A549 (cell line): Measurements from ENCODE around the gene RRAS. TPM values are rescaled to one million over a fixed set of nuclear protein-coding genes. Genes with fewer than 3 reads are reported as not detected.
A peak's percentile ranks its signal among the peaks of the same experiment; 100 is the strongest.

Source experiments
- ATAC-seq, 2 experiments: fragments of 200-7000 bp in 1 of 2; fragments of >200 bp in 1 of 2; cut with Nextera tagmentation in 1 of 2; cut with Tn5 transposase in 1 of 2; 3 replicates each; pipeline versions ENCODE4 v1.8.0 to v1.9.1; 2018 to 2020; ENCODE audit warnings: mild to moderate bottlenecking in 1 of 2, moderate library complexity in 1 of 2
- CTCF ChIA-PET: fragments of 300-600 bp; sonication (Branson Sonifier 250); formaldehyde crosslinking; extraction: SDS; loops from one replicate; lab custom pipeline; 2021; ENCODE audit warnings: antibody characterized with exemption, inconsistent platforms; lab: Yijun Ruan, JAX
- POLR2A ChIA-PET: fragments of 350-600 bp; formaldehyde crosslinking; extraction: SDS; loops from one replicate; lab custom pipeline; 2021; ENCODE audit warnings: antibody characterized with exemption, inconsistent platforms; lab: Yijun Ruan, JAX
- DNase-seq, 2 experiments: peaks; one replicate each; pipeline versions ENCODE4 v3.0.0 to v3.0.0-alpha.2; 2011 to 2016; ENCODE audit warnings: low read depth in 1 of 2, low spot score in 1 of 2
- FAIRE-seq: peaks from 2 replicates; lab custom pipeline; 2011; peaks lifted over from hg19 to GRCh38; lab: Jason Lieb, UNC
- H3K27ac ChIP-seq, 2 experiments: fragments of >200 bp; sonication (Bioruptor Twin); formaldehyde crosslinking; 3 replicates each; pipeline ENCODE4 v1.5.1; 2016 to 2017
- H3K4me1 ChIP-seq: fragments of >200 bp; sonication (Bioruptor Twin); formaldehyde crosslinking; 3 replicates; pipeline ENCODE4 v1.6.1; 2016
- H3K4me2 ChIP-seq: fragments of >200 bp; sonication (Bioruptor Twin); formaldehyde crosslinking; 3 replicates; pipeline ENCODE4 v1.6.1; 2016
- H3K4me3 ChIP-seq: fragments of >200 bp; sonication (Bioruptor Twin); formaldehyde crosslinking; 3 replicates; pipeline ENCODE4 v1.5.1; 2016
- H3K9me3 ChIP-seq: fragments of >200 bp; sonication (Bioruptor Twin); formaldehyde crosslinking; 3 replicates; pipeline ENCODE4 v1.6.1; 2016
- CHD4 ChIP-seq: fragments of 200-600 bp; sonication (generic); IDR thresholded peaks from 2 replicates; pipeline ENCODE4 v1.6.1; 2016; ENCODE audit warnings: antibody characterized with exemption, mild to moderate bottlenecking, borderline replicate concordance
- ESRRA ChIP-seq: fragments of 150-350 bp; IDR thresholded peaks from 2 replicates; pipeline ENCODE4 v1.6.1; 2014; ENCODE audit warnings: mild to moderate bottlenecking, low read length, borderline replicate concordance
- FOSB ChIP-seq: fragments of 250-450 bp; sonication (Bioruptor Pico); IDR thresholded peaks from 2 replicates; pipeline ENCODE4 v1.5.0; 2020; ENCODE audit warnings: mild to moderate bottlenecking, moderate library complexity
- GATA3 ChIP-seq: IDR thresholded peaks from 2 replicates; pipeline ENCODE4 v1.6.1; 2012; ENCODE audit warnings: borderline replicate concordance
- HOXB5 ChIP-seq: fragments of 250-450 bp; sonication (Bioruptor Pico); IDR thresholded peaks from 2 replicates; pipeline ENCODE4 v1.5.0; 2020; ENCODE audit warnings: mild to moderate bottlenecking, moderate library complexity
- JUN ChIP-seq, 2 experiments: fragments of >200 bp; sonication (Bioruptor Twin); formaldehyde crosslinking; IDR thresholded peaks; 2 replicates in 1 of 2; 3 replicates in 1 of 2; pipeline ENCODE4 v1.6.1; 2016 to 2017
- JUNB ChIP-seq: fragments of >200 bp; sonication (Bioruptor Twin); formaldehyde crosslinking; IDR thresholded peaks from 2 replicates; pipeline ENCODE4 v1.6.1; 2016
- KDM5A ChIP-seq: fragments of 200-600 bp; sonication (generic); IDR thresholded peaks from 2 replicates; pipeline ENCODE4 v1.6.1; 2016; ENCODE audit warnings: antibody characterized with exemption, mild to moderate bottlenecking
- MAZ ChIP-seq: fragments of 150-350 bp; IDR thresholded peaks from 2 replicates; pipeline ENCODE4 v1.6.1; 2014; ENCODE audit warnings: antibody characterized with exemption, low read depth, low read length, borderline replicate concordance
- NPAS2 ChIP-seq: fragments of 250-450 bp; sonication (Bioruptor Pico); IDR thresholded peaks from 2 replicates; pipeline ENCODE4 v1.8.0; 2022; ENCODE audit warnings: mild to moderate bottlenecking, moderate library complexity, borderline replicate concordance
- PHF8 ChIP-seq: fragments of 200-600 bp; sonication (generic); IDR thresholded peaks from 2 replicates; pipeline ENCODE4 v1.6.1; 2016; ENCODE audit warnings: low read depth, mild to moderate bottlenecking, antibody characterized with exemption, moderate library complexity, borderline replicate concordance
- POLR2A ChIP-seq: IDR thresholded peaks from 2 replicates; pipeline ENCODE4 v1.6.1; 2012; ENCODE audit warnings: mild to moderate bottlenecking, low read length
- RAD21 ChIP-seq, 2 experiments: fragments of >200 bp in 1 of 2; sonication (Bioruptor Twin) in 1 of 2; formaldehyde crosslinking in 1 of 2; IDR thresholded peaks in 1 of 2; conservative IDR thresholded peaks in 1 of 2; 2 replicates in 1 of 2; 3 replicates in 1 of 2; pipeline ENCODE4 v1.6.1; 2012 to 2018; ENCODE audit warnings: inconsistent platforms in 1 of 2
- SMC3 ChIP-seq: fragments of >200 bp; sonication (Bioruptor Twin); formaldehyde crosslinking; IDR thresholded peaks from 3 replicates; pipeline ENCODE4 v1.6.1; 2018; ENCODE audit warnings: inconsistent platforms
- TP53 ChIP-seq: fragments of 250-450 bp; sonication (Bioruptor Pico); IDR thresholded peaks from 2 replicates; pipeline ENCODE4 v1.5.0; 2021; ENCODE audit warnings: mild to moderate bottlenecking, moderate library complexity
- WGBS: methylation state at CpG from one replicate; pipeline ENCODE4 v1.1.6; 2017; ENCODE audit errors: missing lambda C conversion rate; 5-methylcytosine and 5-hydroxymethylcytosine counted together
- polyA plus RNA-seq, 4 experiments: library from polyadenylated mRNA; depleted of rRNA in 3 of 4; stranded (reverse); fragments of >200 nt; fragmentation: RNase III in 1 of 4; extraction: RNeasy Plus Mini Kit Qiagen cat#74134 plus additional on column Dnase treatment in 1 of 4; gene quantifications; 2 replicates in 3 of 4; 3 replicates in 1 of 4; pipeline ENCODE4 v1.2.3, GENCODE V29; 2011 to 2017
- TF ChIP-seq, protein P1 (sequence below): fragments of >200 bp; sonication (Bioruptor Twin); formaldehyde crosslinking; IDR thresholded peaks from 3 replicates; pipeline ENCODE4 v1.5.1; 2016
- TF ChIP-seq, protein P2 (sequence below): IDR thresholded peaks from 2 replicates; pipeline ENCODE4 v1.6.1; 2012; ENCODE audit warnings: low read depth, borderline replicate concordance

The RRAS gene
- polyA plus RNA-seq, 2 of the 4 experiments (the other 2 are of a cell fraction), result 47.6 to 49.2 TPM

DNA sequence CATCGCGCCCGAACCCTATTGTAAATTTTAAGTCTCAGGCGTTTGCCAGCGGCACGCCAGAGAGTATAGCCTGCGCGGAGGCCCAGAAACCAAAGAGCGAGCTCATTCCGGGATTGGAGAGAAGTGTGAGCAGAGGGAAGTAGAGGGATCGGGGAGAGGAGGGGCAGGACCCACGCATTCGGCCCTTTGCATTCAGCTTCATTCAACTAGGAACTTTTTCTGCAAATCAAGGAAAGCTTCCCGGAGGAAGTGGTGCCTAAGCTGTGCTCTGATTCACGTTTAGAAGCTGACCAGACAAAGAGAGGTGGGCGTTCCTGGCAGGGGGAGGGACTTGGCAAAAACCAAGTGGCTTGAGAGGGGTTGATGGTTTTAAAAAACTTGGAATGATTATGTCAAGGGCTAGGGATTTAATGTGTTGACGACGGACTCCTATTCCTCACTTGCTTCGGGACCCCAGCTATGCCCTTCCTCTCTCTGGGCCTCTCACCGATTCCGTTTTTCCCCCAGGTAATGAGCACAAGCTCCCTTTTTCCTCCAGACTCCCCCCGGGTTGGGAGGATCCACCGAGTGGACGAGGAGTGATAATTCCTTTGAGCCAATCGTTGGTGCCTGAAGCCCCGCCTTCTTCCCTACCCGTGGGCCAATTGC lies 36.3 kb upstream of the RRAS start (continued):
- peak; percentile 60; the same call in 1 of the 2 replicates for TF ChIP-seq PHF8

DNA sequence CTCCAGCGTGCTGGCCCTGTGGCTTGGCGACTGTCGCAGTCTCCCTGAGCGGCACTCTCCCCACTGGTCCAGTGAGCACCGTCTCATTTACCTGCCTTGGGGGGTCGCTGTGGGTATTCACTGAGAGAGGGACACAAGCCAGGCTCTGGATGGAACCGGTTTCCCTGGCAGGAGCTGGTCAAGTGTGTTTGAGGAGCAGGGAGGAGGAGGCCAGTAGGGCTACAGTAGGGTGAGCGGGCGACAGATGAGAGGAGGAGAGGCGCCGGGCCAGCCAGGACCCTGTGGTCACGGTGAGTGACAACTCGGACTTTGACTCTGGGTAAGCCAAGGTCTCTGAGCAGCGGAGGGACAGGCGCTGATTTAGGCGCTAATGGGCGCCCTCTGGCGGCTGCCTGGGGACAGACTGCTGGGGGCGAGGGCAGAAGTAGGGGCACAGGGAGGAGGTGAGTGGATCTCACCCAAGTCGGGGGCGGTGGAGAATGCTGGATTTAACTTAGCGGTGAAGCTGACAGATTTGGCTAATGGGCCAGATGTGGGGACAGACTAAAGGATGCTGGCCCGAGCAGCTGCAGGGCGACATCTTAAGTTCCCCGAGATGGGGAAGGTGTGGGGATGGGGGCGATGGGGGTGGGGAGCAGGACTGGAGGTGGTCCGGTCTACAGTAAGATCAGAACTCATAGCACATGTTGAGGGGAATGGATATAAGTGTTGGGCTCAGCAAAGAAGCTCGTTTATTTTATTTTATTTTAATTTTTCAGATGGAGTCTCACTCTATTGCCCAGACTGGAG lies 32.4 kb upstream of the RRAS start:
- Histone ChIP-seq H3K9me3 (no peaks in the 10 kb centered on the region), H3K4me3 (no peak overlapping the region), H3K4me1 (peaks cover 11% of the 10 kb centered on the region), H3K27ac (peak overlapping the region; percentile 57 to 80; a peak in 5 of 6 replicates), H3K4me2 (peak overlapping the region; percentile 76)
- ATAC-seq, result peak; percentile 47 to 53
- WGBS, result 21% methylated on average over 27 of the region's 28 CpGs
- TF ChIP-seq JUNB (no peak), MAZ (0 out of 2 replicates have a peak, but pooled peaks have one; percentile 78), RAD21 (conservative IDR thresholded peaks at IDR 0.05 in 1 of 2, IDR thresholded peaks at IDR 0.05 in 1 of 2) (peak; percentile 64 to 65), SMC3 (peak; percentile 77)
- TF ChIP-seq, protein P1, sequence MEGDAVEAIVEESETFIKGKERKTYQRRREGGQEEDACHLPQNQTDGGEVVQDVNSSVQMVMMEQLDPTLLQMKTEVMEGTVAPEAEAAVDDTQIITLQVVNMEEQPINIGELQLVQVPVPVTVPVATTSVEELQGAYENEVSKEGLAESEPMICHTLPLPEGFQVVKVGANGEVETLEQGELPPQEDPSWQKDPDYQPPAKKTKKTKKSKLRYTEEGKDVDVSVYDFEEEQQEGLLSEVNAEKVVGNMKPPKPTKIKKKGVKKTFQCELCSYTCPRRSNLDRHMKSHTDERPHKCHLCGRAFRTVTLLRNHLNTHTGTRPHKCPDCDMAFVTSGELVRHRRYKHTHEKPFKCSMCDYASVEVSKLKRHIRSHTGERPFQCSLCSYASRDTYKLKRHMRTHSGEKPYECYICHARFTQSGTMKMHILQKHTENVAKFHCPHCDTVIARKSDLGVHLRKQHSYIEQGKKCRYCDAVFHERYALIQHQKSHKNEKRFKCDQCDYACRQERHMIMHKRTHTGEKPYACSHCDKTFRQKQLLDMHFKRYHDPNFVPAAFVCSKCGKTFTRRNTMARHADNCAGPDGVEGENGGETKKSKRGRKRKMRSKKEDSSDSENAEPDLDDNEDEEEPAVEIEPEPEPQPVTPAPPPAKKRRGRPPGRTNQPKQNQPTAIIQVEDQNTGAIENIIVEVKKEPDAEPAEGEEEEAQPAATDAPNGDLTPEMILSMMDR, result peak; percentile 94
- no peak for FAIRE-seq
- ChIA-PET POLR2A (interaction anchor here (1.9 kb wide), 2 partner anchors 31 to 32 kb away, joined by 4 to 5 read pairs; partner anchors contain the start of genes RRAS and SCAF1), CTCF (interaction anchor here (0.5 to 21.2 kb wide), 53 partner anchors 2 to 889 kb away, joined by 3 to 326 read pairs (median 5); partner anchors contain the start of genes ADM5, BCL2L12, CPT1C and IRF3)
- peak; percentile 87 to 97 for DNase-seq

DNA sequence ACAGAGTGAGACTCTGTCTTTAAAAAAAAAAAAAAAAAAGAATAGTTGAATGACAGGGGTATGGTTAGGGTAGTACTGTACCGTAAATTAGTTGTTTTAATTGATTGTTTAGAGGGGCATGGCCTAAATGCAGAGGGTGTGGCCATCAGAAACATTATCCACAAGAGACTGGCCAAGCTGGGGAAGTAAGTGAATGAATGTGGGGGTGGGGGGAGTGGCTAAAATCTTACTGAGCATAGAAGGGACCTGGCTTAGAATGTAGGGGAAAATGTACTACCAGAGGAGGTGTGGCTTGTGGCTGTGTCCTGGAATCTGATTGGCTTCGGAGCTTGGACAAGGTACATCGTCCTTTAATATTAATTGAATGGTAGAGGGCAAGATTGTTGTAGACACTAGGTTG lies 29.6 kb upstream of the RRAS start:
- DNase-seq (no peak), FAIRE-seq (no peak), ATAC-seq (no peak)
- CTCF ChIA-PET, result interaction anchor here (0.5 to 21.2 kb wide), 7 partner anchors 5 to 167 kb away, joined by 3 to 326 read pairs (median 15); partner anchors contain the start of genes BCL2L12, IRF3, PRMT1 and RRAS
- Histone ChIP-seq H3K27ac (no peak overlapping the region), H3K4me2 (no peak overlapping the region), H3K4me3 (no peak overlapping the region), H3K4me1 (peaks cover 15% of the 10 kb centered on the region), H3K9me3 (no peaks in the 10 kb centered on the region)
- 84% methylated on average over 3 of the region's 3 CpGs for WGBS
- POLR2A ChIA-PET, result no interaction called here
- TF ChIP-seq GATA3 (no peak), POLR2A (no peak), JUN (IDR thresholded peaks at IDR 0.05) (no peak), FOSB (CRISPR knock-in tag) (no peak), TP53 (CRISPR knock-in tag) (no peak), MAZ (no peak), NPAS2 (no peak), CHD4 (no peak), KDM5A (no peak), HOXB5 (CRISPR knock-in tag) (no peak)
- TF ChIP-seq, protein P2, sequence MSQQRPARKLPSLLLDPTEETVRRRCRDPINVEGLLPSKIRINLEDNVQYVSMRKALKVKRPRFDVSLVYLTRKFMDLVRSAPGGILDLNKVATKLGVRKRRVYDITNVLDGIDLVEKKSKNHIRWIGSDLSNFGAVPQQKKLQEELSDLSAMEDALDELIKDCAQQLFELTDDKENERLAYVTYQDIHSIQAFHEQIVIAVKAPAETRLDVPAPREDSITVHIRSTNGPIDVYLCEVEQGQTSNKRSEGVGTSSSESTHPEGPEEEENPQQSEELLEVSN, result no peak

DNA sequence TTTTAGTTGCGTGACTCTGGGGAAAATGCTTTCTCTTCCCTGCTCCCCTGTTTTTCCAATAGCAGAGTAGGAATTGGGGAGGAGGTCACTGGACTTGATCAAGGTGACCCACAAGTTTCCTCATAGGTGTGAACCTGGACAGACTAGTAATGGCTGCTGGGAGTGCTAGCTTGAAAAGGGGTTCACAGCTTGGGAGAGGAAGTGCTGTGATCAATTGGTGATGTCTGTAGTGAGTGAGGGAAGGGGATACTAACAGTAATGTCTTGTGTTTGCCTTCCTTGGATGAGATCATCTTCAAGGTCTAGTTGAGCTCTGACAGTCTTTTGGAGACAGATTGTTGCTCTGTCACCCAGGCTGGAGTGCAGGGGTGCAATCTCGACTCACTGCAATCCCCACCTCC lies 27.5 kb upstream of the RRAS start:
- WGBS, result 93% methylated on average over 2 of the region's 2 CpGs
- no peak for DNase-seq
- no peak for ATAC-seq
- POLR2A ChIA-PET, result interaction anchor here (2.1 kb wide), 1 partner anchor 9 kb away, joined by 11 read pairs; the partner anchor contains the start of gene PRMT1
- no peak overlapping the region for H3K4me3 ChIP-seq
- TF ChIP-seq ESRRA, result no peak
- peaks cover 22% of the 10 kb centered on the region for H3K4me1 ChIP-seq
- no peak overlapping the region for H3K27ac ChIP-seq
- no peaks in the 10 kb centered on the region for H3K9me3 ChIP-seq
- FAIRE-seq, result no peak
- peak overlapping the region; percentile 91; the same call in 1 of the 3 replicates for H3K4me2 ChIP-seq
- CTCF ChIA-PET, result interaction anchor here (1.2 to 21.2 kb wide), 4 partner anchors 5 to 32 kb away, joined by 3 to 326 read pairs (median 166); partner anchors contain the start of genes BCL2L12, IRF3 and PRMT1
